Naive thymus-derived CD8-positive, alpha-beta T cell (primary cell): Measurements from ENCODE around the gene HSF5. TPM values are rescaled to one million over a fixed set of nuclear protein-coding genes. Genes with fewer than 3 reads are reported as not detected.
"Not testable (repeated sequence)": the region's sequence is repeated elsewhere in the genome, so short reads cannot be mapped to it uniquely, and the experiment has no call there.

ENCODE experiments used
- ATAC-seq, 2 donors: fragments of 150-1000 bp; cut with Tn5 transposase in 1 of 2; sonication (Bioruptor Pico), chemical (Tn5 transposase) in 1 of 2; 1 replicate in 1 of 2; 2 replicates in 1 of 2; pipeline ENCODE4 v1.10.0; 2021; ENCODE audit warnings: mild to moderate bottlenecking in 2 of 2, moderate library complexity in 2 of 2
- POLR2A ChIA-PET: fragments of 350-600 bp; sonication (Branson Sonifier 250); formaldehyde crosslinking; loops from one replicate; lab custom pipeline; 2021; ENCODE audit warnings: antibody characterized with exemption; lab: Charles Lee
- DNase-seq, 10 donors: peaks; one replicate each; pipeline versions ENCODE4 v3.0.0 to v3.0.0-alpha.2; 2020 to 2022
- H3K27ac Mint-ChIP-seq, 10 donors: one replicate each; pipeline ENCODE4 v1.8.0; 2020 to 2022; ENCODE audit warnings: mild to moderate bottlenecking in 10 of 10, mixed read lengths in 10 of 10, moderate library complexity in 4 of 10, inconsistent platforms in 1 of 10
- H3K27me3 Mint-ChIP-seq, 5 donors: one replicate each; pipeline ENCODE4 v1.8.0; 2021 to 2022; ENCODE audit warnings: mixed read lengths in 5 of 5
- H3K36me3 Mint-ChIP-seq, 3 donors: one replicate each; pipeline ENCODE4 v1.8.0; 2020 to 2022; ENCODE audit warnings: mixed read lengths in 3 of 3, mild to moderate bottlenecking in 2 of 3, inconsistent platforms in 1 of 3
- H3K4me1 Mint-ChIP-seq, 4 donors: one replicate each; pipeline ENCODE4 v1.8.0; 2021 to 2022; ENCODE audit warnings: mixed read lengths in 4 of 4
- H3K4me3 Mint-ChIP-seq, 10 donors: one replicate each; pipeline ENCODE4 v1.8.0; 2020 to 2022; ENCODE audit warnings: mild to moderate bottlenecking in 10 of 10, mixed read lengths in 10 of 10, moderate library complexity in 6 of 10, inconsistent platforms in 1 of 10
- H3K9me3 Mint-ChIP-seq, 9 donors: one replicate each; pipeline ENCODE4 v1.8.0; 2020 to 2022; ENCODE audit warnings: mixed read lengths in 9 of 9, mild to moderate bottlenecking in 3 of 9, inconsistent platforms in 1 of 9, moderate library complexity in 1 of 9
- polyA plus RNA-seq, 3 donors: library from polyadenylated mRNA; unstranded; fragments of 300-500 nt; fragmentation: Illumina TruSeq; gene quantifications; one replicate each; pipeline ENCODE4 v1.2.3, GENCODE V29; 2021
- total RNA-seq, 8 experiments: library from RNA in 2 of 8; stranded (reverse) in 2 of 8; gene quantifications; one replicate each; pipeline ENCODE4 v1.2.3 and lab custom pipeline; 2021 to 2026

The HSF5 gene
- total and polyA plus RNA-seq, 5 experiments from 2014 or later, result 0.14 to 3.0 (median 1.8) TPM

GRCh38 chr17:58514770-58515157 is 26.6 kb upstream of the HSF5 start:
- POLR2A ChIA-PET, result interaction anchor here (1.4 to 2.4 kb wide), 8 partner anchors 27 to 641 kb away, joined by 3 to 13 read pairs (median 4); partner anchors contain the start of genes HSF5, PRR11, SKA2 and SUPT4H1
- no peak for DNase-seq
- ATAC-seq, result no peak
- peaks cover 6 to 31% (median 11%) of the 10 kb centered on the region in 3 donors for H3K36me3 Mint-ChIP-seq
- peak overlapping the region in 9 of 10 donors; percentile 34 to 92 (median 87) for H3K27ac Mint-ChIP-seq
- H3K27me3 Mint-ChIP-seq, result no peaks in the 10 kb centered on the region
- H3K4me3 Mint-ChIP-seq, result peak overlapping the region; percentile 76 to 98 (median 81)
- H3K4me1 Mint-ChIP-seq, result peaks cover 40 to 62% (median 58%) of the 10 kb centered on the region in 4 donors
- no peaks in the 10 kb centered on the region for H3K9me3 Mint-ChIP-seq

GRCh38 chr17:58513965-58514769 is 26.0 kb upstream of the HSF5 start, which contains the start of gene MTMR4:
MTMR4 (minus strand) TSS chr17:58514638; CDS start chr17:58514407, 231 bp downstream.
- peak within 1 kb of the TSS; percentile 59 to 92 (median 86) for H3K27ac Mint-ChIP-seq
- peaks cover 7 to 36% (median 13%) of the 10 kb centered on the region in 3 donors for H3K36me3 Mint-ChIP-seq
- ATAC-seq (peak in 1 of 2 donors; percentile 15), DNase-seq (peak; percentile 42 to 79 (median 63))
- peaks cover 40 to 62% (median 58%) of the 10 kb centered on the region in 4 donors for H3K4me1 Mint-ChIP-seq
- H3K4me3 Mint-ChIP-seq, result peak within 1 kb of the TSS; percentile 77 to 98 (median 86)
- H3K27me3 Mint-ChIP-seq, result no peaks in the 10 kb centered on the region
- H3K9me3 Mint-ChIP-seq, result no peaks in the 10 kb centered on the region
- POLR2A ChIA-PET, result interaction anchor here (0.6 to 2.4 kb wide), 8 partner anchors 14 to 641 kb away, joined by 3 to 13 read pairs (median 4); partner anchors contain the start of genes HSF5, PRR11, SKA2 and SUPT4H1

- POLR2A ChIA-PET, result interaction anchor here (0.6 to 2.4 kb wide), 3 partner anchors 13 to 118 kb away, joined by 4 to 13 read pairs (median 12); partner anchors contain the start of gene HSF5
- Mint-ChIP-seq H3K4me3 (peak overlapping the region; percentile 77 to 96 (median 86)), H3K36me3 (peaks cover 7 to 43% (median 13%) of the 10 kb centered on the region in 3 donors), H3K27me3 (no peaks in the 10 kb centered on the region), H3K27ac (peak overlapping the region; percentile 56 to 87 (median 81)), H3K9me3 (no peaks in the 10 kb centered on the region), H3K4me1 (peaks cover 37 to 59% (median 55%) of the 10 kb centered on the region in 4 donors)
- ATAC-seq, result no peak
- peak in 3 of 10 donors; percentile 19 to 37 (median 28) for DNase-seq
Observed at GRCh38 chr17:58513267-58513964, 25.2 kb upstream of the HSF5 start.

- no peaks in the 10 kb centered on the region for H3K27me3 Mint-ChIP-seq
- no peaks in the 10 kb centered on the region for H3K9me3 Mint-ChIP-seq
- peak overlapping the region in 2 of 10 donors; percentile 10 to 69 for H3K27ac Mint-ChIP-seq
- POLR2A ChIA-PET, result interaction anchor here (0.8 kb wide), 1 partner anchor 9 kb away, joined by 3 read pairs; no protein-coding TSS in a partner anchor
- ATAC-seq (no peak), DNase-seq (no peak)
- peaks cover 10 to 72% (median 13%) of the 10 kb centered on the region in 3 donors for H3K36me3 Mint-ChIP-seq
- peaks cover 23 to 37% (median 33%) of the 10 kb centered on the region in 4 donors for H3K4me1 Mint-ChIP-seq
- no peak overlapping the region for H3K4me3 Mint-ChIP-seq
Observed at GRCh38 chr17:58510075-58510474, 21.9 kb upstream of the HSF5 start.

GRCh38 chr17:58508341-58509067 is 20.3 kb upstream of the HSF5 start:
- no peak overlapping the region for H3K27ac Mint-ChIP-seq
- POLR2A ChIA-PET, result interaction anchor here (1.4 kb wide), 1 partner anchor 12 kb away, joined by 4 read pairs; no protein-coding TSS in a partner anchor
- no peaks in the 10 kb centered on the region for H3K27me3 Mint-ChIP-seq
- H3K36me3 Mint-ChIP-seq, result peaks cover 13 to 88% (median 19%) of the 10 kb centered on the region in 3 donors
- ATAC-seq (no peak), DNase-seq (no peak)
- H3K4me1 Mint-ChIP-seq, result peaks cover 16 to 30% (median 28%) of the 10 kb centered on the region in 4 donors
- H3K4me3 Mint-ChIP-seq, result no peak overlapping the region
- H3K9me3 Mint-ChIP-seq, result no peaks in the 10 kb centered on the region

- POLR2A ChIA-PET, result interaction anchor here (1.2 to 1.4 kb wide), 2 partner anchors 11 kb away, joined by 3 to 4 read pairs; no protein-coding TSS in a partner anchor
Observed at GRCh38 chr17:58507123-58507634, 19.0 kb upstream of the HSF5 start.

GRCh38 chr17:58506354-58507080 is 18.3 kb upstream of the HSF5 start:
- Mint-ChIP-seq H3K4me1 (peaks cover 5 to 15% (median 12%) of the 10 kb centered on the region in 4 donors), H3K4me3 (no peak overlapping the region), H3K9me3 (no peaks in the 10 kb centered on the region), H3K36me3 (peaks cover 20 to 94% (median 23%) of the 10 kb centered on the region in 3 donors), H3K27ac (no peak overlapping the region), H3K27me3 (no peaks in the 10 kb centered on the region)
- ATAC-seq (no peak), DNase-seq (no peak)
- POLR2A ChIA-PET, result interaction anchor here (0.5 to 1.2 kb wide), 3 partner anchors 12 to 155 kb away, joined by 3 to 8 read pairs (median 3); no protein-coding TSS in a partner anchor

More at GRCh38 chr17:58507123-58507634, 19.0 kb upstream of the HSF5 start:
- ATAC-seq (no peak), DNase-seq (no peak)
- Mint-ChIP-seq H3K4me3 (no peak overlapping the region), H3K4me1 (peaks cover 8 to 19% (median 17%) of the 10 kb centered on the region in 4 donors), H3K27me3 (no peaks in the 10 kb centered on the region), H3K27ac (peak overlapping the region in 1 of 10 donors; percentile 74), H3K36me3 (peaks cover 20 to 94% (median 26%) of the 10 kb centered on the region in 3 donors), H3K9me3 (no peaks in the 10 kb centered on the region)

GRCh38 chr17:58504826-58505351 is 16.7 kb upstream of the HSF5 start:
- peak in 1 of 2 donors; percentile 41 for ATAC-seq

GRCh38 chr17:58503866-58504265 is 15.7 kb upstream of the HSF5 start:
- DNase-seq (no peak), ATAC-seq (no peak)
- POLR2A ChIA-PET, result interaction anchor here (1.0 kb wide), 1 partner anchor 125 kb away, joined by 3 read pairs; no protein-coding TSS in a partner anchor
- Mint-ChIP-seq H3K27me3 (no peaks in the 10 kb centered on the region), H3K9me3 (no peaks in the 10 kb centered on the region), H3K36me3 (peaks cover 7 to 88% (median 25%) of the 10 kb centered on the region in 3 donors), H3K27ac (peak overlapping the region in 4 of 10 donors; percentile 44 to 63 (median 61)), H3K4me1 (peaks cover 0 to 12% (median 3%) of the 10 kb centered on the region in 4 donors), H3K4me3 (no peak overlapping the region)

More at GRCh38 chr17:58504826-58505351, 16.7 kb upstream of the HSF5 start:
- Mint-ChIP-seq H3K4me1 (peaks cover 3 to 12% (median 4%) of the 10 kb centered on the region in 4 donors), H3K36me3 (peaks cover 10 to 90% (median 23%) of the 10 kb centered on the region in 3 donors), H3K4me3 (no peak overlapping the region), H3K27me3 (no peaks in the 10 kb centered on the region), H3K9me3 (no peaks in the 10 kb centered on the region), H3K27ac (peak overlapping the region in 3 of 10 donors; percentile 34 to 80 (median 74))
- POLR2A ChIA-PET, result interaction anchor here (1.0 to 1.1 kb wide), 2 partner anchors 14 to 126 kb away, joined by 3 read pairs; no protein-coding TSS in a partner anchor
- no peak for DNase-seq

- not testable (repeated sequence) for ATAC-seq, DNase-seq, H3K27me3 Mint-ChIP-seq, H3K9me3 Mint-ChIP-seq, H3K4me3 Mint-ChIP-seq
- POLR2A ChIA-PET, result interaction anchor here (0.6 kb wide), 1 partner anchor 216 kb away, joined by 4 read pairs; no protein-coding TSS in a partner anchor
- H3K27ac Mint-ChIP-seq, result peak overlapping the region in 3 of 10 donors; percentile 41 to 59 (median 48)
- H3K36me3 Mint-ChIP-seq, result peaks cover 7 to 88% (median 28%) of the 10 kb centered on the region in 3 donors
- peaks cover 3 to 12% (median 6%) of the 10 kb centered on the region in 4 donors for H3K4me1 Mint-ChIP-seq
Observed at GRCh38 chr17:58503134-58503533, 14.9 kb upstream of the HSF5 start.
